Effector CD4-positive, alpha-beta T cell (primary cell): ENCODE measurements around the gene SSH2.
"Not testable (repeated sequence)": the region's sequence is repeated elsewhere in the genome, so short reads cannot be mapped to it uniquely, and the experiment has no call there.

ENCODE experiments used
- DNase-seq: peaks from one replicate; pipeline ENCODE4 v3.0.0-alpha.2; 2020

SSH2 gene

GRCh38 chr17:29874358-29874757, 55.7 kb downstream of the SSH2 start:
- not testable (repeated sequence) for DNase-seq

GRCh38 chr17:29873476-29873875, 56.6 kb downstream of the SSH2 start:
- DNase-seq = no peak

- DNase-seq = no peak
Observed at GRCh38 chr17:29870836-29871465, 59.1 kb downstream of the SSH2 start.

- DNase-seq = no peak
Observed at GRCh38 chr17:29867643-29868181, 62.3 kb downstream of the SSH2 start.

GRCh38 chr17:29866746-29867404, 63.2 kb downstream of the SSH2 start:
- DNase-seq = no peak

GRCh38 chr17:29864615-29865014, 65.4 kb downstream of the SSH2 start:
- no peak for DNase-seq

GRCh38 chr17:29864123-29864522, 65.9 kb downstream of the SSH2 start:
- DNase-seq = not testable (repeated sequence)

GRCh38 chr17:29862951-29863350, 67.1 kb downstream of the SSH2 start:
- DNase-seq = no peak

- DNase-seq = no peak
Observed at GRCh38 chr17:29862127-29862526, 67.9 kb downstream of the SSH2 start.

- DNase-seq = not testable (repeated sequence)
Observed at GRCh38 chr17:29859445-29859844, 70.6 kb downstream of the SSH2 start.

GRCh38 chr17:29857823-29858222, 72.2 kb downstream of the SSH2 start:
- no peak for DNase-seq

GRCh38 chr17:29857105-29857504, 72.9 kb downstream of the SSH2 start:
- not testable (repeated sequence) for DNase-seq

GRCh38 chr17:29855686-29856085, 74.3 kb downstream of the SSH2 start:
- DNase-seq = no peak

- DNase-seq = no peak
Observed at GRCh38 chr17:29848737-29849136, 81.3 kb downstream of the SSH2 start.

- no peak for DNase-seq
Observed at GRCh38 chr17:29847527-29848400, 82.3 kb downstream of the SSH2 start.

- DNase-seq = no peak
Observed at GRCh38 chr17:29847118-29847517, 82.9 kb downstream of the SSH2 start.

- DNase-seq = no peak
Observed at GRCh38 chr17:29846298-29846697, 83.7 kb downstream of the SSH2 start.

GRCh38 chr17:29844339-29845048, 85.5 kb downstream of the SSH2 start:
- no peak for DNase-seq

- DNase-seq = no peak
Observed at GRCh38 chr17:29840884-29841283, 89.1 kb downstream of the SSH2 start.

GRCh38 chr17:29839656-29840055, 90.4 kb downstream of the SSH2 start:
- DNase-seq = no peak

- no peak for DNase-seq
Observed at GRCh38 chr17:29838961-29839360, 91.1 kb downstream of the SSH2 start.

- no peak for DNase-seq
Observed at GRCh38 chr17:29837531-29837930, 92.5 kb downstream of the SSH2 start.

GRCh38 chr17:29836643-29837042, 93.4 kb downstream of the SSH2 start:
- no peak for DNase-seq
